Coronary artery (tissue), 2 donors: ENCODE data around the gene DTWD1.
"Not testable (repeated sequence)": the region's sequence is repeated elsewhere in the genome, so short reads cannot be mapped to it uniquely, and the experiment has no call there.

ENCODE experiments used
- DNase-seq: peaks from one replicate; pipeline ENCODE4 v3.0.0-alpha.2; 2017; ENCODE audit warnings: low spot score
- H3K27ac ChIP-seq, 2 donors: fragments of 200-600 bp; sonication (generic); one replicate each; pipeline ENCODE4 v1.5.1; 2016 to 2019
- H3K4me3 ChIP-seq: fragments of 200-600 bp; sonication (generic); 2 replicates; pipeline ENCODE4 v1.5.1; 2016; ENCODE audit warnings: mild to moderate bottlenecking, moderate library complexity
- CTCF ChIP-seq: fragments of 200-600 bp; sonication (generic); IDR thresholded peaks from one replicate; pipeline ENCODE4 v1.5.1; 2019; ENCODE audit warnings: antibody characterized with exemption

Gene DTWD1

GRCh38 chr15:49645941-49646340 is 25.1 kb downstream of the DTWD1 start:
- TF ChIP-seq CTCF, result no peak
- peak overlapping the region; percentile 4 to 47 for H3K27ac ChIP-seq
- H3K4me3 ChIP-seq, result no peak overlapping the region
- no peak for DNase-seq

DNA sequence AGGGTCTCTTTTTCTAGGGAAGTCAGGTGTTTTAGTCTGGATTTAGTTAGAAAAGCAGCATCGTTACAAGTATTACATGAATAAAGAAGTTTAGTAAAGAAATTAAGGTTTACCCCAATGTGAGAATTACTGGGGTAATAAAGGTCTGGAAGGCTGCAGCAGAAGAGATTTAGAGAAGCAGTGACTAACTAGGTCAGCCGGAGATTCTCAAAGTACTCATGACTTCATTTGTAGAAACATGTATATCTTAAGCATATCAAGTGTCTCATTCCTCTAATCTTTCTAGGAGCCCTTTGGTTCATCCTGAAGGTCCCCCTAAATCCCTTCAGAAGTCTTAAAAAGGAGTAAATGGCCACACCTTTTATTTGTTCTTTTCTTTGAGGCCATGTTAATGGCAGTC is 26.0 kb downstream of the DTWD1 start:
- DNase-seq, result no peak
- no peak overlapping the region for H3K27ac ChIP-seq
- TF ChIP-seq CTCF, result no peak
- no peak overlapping the region for H3K4me3 ChIP-seq

DNA sequence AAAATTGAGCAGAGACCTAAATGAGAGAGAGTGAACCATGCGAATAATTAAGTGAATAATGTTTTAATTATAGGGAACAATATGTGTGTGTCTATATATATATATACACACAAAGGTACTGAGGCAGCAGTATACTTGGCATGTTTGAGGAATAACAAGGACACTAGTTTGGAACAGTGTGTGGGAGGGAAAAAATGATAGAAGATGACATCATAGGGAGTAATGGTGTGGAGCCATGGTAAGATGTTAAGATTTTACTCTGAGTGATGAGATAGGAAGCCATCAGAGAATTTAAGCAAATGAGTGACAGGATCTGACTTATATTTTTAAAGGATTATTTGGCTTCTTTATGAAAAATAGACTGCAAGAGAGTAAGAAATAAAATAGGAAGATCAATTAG is 29.1 kb downstream of the DTWD1 start:
- no peak for DNase-seq
- no peak overlapping the region for H3K4me3 ChIP-seq
- no peak for TF ChIP-seq CTCF
- H3K27ac ChIP-seq, result no peak overlapping the region

DNA sequence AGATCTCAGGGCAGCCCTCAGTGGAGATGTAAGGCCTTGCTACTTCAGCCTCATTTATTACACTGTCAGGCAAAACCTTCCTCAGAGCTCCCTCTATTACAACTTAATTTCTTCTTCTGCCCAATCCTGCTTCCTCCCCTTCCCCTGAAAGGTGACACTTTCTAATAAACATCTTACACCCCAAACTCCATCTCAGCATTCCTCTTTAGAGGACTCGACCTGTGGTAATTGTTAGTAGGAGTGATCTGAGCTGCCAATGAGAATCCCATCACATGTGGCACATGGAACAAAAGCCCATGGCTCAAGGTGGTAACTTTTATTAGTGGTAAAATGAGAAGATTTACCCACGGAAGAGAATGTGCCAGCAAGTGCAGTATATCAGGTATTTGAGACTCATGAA is 29.8 kb downstream of the DTWD1 start:
- H3K27ac ChIP-seq, result no peak overlapping the region
- no peak for DNase-seq
- H3K4me3 ChIP-seq, result no peak overlapping the region

GRCh38 chr15:49652922-49653321 is 32.1 kb downstream of the DTWD1 start:
- TF ChIP-seq CTCF, result no peak

More for the DNA sequence above, 29.8 kb downstream of the DTWD1 start:
- TF ChIP-seq CTCF, result no peak

GRCh38 chr15:49656734-49657133 is 35.9 kb downstream of the DTWD1 start:
- Histone ChIP-seq H3K27ac (no peak overlapping the region), H3K4me3 (no peak overlapping the region)
- no peak for TF ChIP-seq CTCF
- no peak for DNase-seq

More at GRCh38 chr15:49652922-49653321, 32.1 kb downstream of the DTWD1 start:
- no peak overlapping the region for H3K4me3 ChIP-seq
- H3K27ac ChIP-seq, result no peak overlapping the region
- DNase-seq, result no peak

GRCh38 chr15:49664716-49665115 is 43.9 kb downstream of the DTWD1 start:
- Histone ChIP-seq H3K4me3 (no peak overlapping the region), H3K27ac (no peak overlapping the region)
- no peak for DNase-seq
- TF ChIP-seq CTCF, result no peak

DNA sequence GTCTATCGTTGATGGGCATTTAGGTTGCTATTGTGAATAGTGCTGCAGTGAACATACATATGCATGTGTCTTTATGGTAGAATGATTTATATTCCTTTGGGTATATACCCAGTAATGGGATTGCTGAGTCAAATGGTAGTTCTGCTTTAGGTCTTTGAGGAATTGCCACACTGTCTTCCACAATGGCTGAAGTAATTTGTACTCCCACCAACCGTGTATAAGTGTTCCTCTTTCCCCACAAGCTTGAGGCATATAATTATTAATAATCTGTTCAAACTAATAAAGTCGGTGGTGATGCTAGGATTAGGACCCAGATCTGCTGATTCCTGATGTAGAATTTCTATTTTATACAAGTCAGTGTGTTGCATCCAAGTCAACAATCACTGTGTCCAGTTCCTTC is 45.6 kb downstream of the DTWD1 start:
- H3K27ac ChIP-seq, DNase-seq, H3K4me3 ChIP-seq: not testable (repeated sequence)
